ENCODE data around the gene LRRFIP2. TPM values are rescaled to one million over a fixed set of nuclear protein-coding genes. Genes with fewer than 3 reads are reported as not detected.

Gene LRRFIP2
- total RNA-seq, 4 donors from 2014 or later, result 48.9 to 64.8 (median 62.7) TPM

- Histone ChIP-seq H3K27me3 (no peaks in the 10 kb centered on the region), H3K4me1 (peaks cover 0 to 9% (median 3%) of the 10 kb centered on the region in 4 donors), H3K4me3 (no peak overlapping the region), H3K9me3 (no peaks in the 10 kb centered on the region), H3K27ac (no peak overlapping the region), H3K36me3 (peaks cover 0 to 42% (median 0%) of the 10 kb centered on the region in 3 donors)
- 91 to 95% methylated on average over 2 of the region's 2 CpGs for WGBS, 2 donors
- TF ChIP-seq EP300 (IDR thresholded peaks at IDR 0.05), result no peak
- no peak for TF ChIP-seq POLR2A (IDR thresholded peaks at IDR 0.05)
- no peak for TF ChIP-seq CTCF (IDR thresholded peaks at IDR 0.05)
- DNase-seq (ENCODE audit: low spot score in 2 of 2), result no peak
Measured at GRCh38 chr3:37093481-37093880, 80.9 kb downstream of the LRRFIP2 start.

- H3K9me3 ChIP-seq, result no peaks in the 10 kb centered on the region
- DNase-seq (ENCODE audit: low spot score in 2 of 2), result no peak
- no peak for TF ChIP-seq POLR2A (IDR thresholded peaks at IDR 0.05)
- no peak for TF ChIP-seq EP300 (IDR thresholded peaks at IDR 0.05)
- no peak for TF ChIP-seq CTCF (IDR thresholded peaks at IDR 0.05)
- WGBS, 2 donors, result 98 to 99% methylated on average over 3 of the region's 3 CpGs
- H3K36me3 ChIP-seq, result peaks cover 0 to 52% (median 0%) of the 10 kb centered on the region in 3 donors
- no peak overlapping the region for H3K27ac ChIP-seq
- H3K4me1 ChIP-seq, result peaks cover 0 to 9% (median 3%) of the 10 kb centered on the region in 4 donors
- no peak overlapping the region for H3K4me3 ChIP-seq
- H3K27me3 ChIP-seq, result no peaks in the 10 kb centered on the region
Measured at GRCh38 chr3:37092484-37092883, 81.9 kb downstream of the LRRFIP2 start.

GRCh38 chr3:37087870-37088269, 86.5 kb downstream of the LRRFIP2 start:
- 96 to 100% methylated on average over 2 of the region's 2 CpGs for WGBS, 2 donors
- no peak for TF ChIP-seq POLR2A (IDR thresholded peaks at IDR 0.05)
- Histone ChIP-seq H3K4me3 (no peak overlapping the region), H3K27ac (no peak overlapping the region), H3K27me3 (no peaks in the 10 kb centered on the region), H3K9me3 (no peaks in the 10 kb centered on the region), H3K4me1 (no peaks in the 10 kb centered on the region), H3K36me3 (peaks cover 0 to 64% (median 0%) of the 10 kb centered on the region in 3 donors)
- DNase-seq (ENCODE audit: low spot score in 2 of 2), result no peak

- Histone ChIP-seq H3K9me3 (no peaks in the 10 kb centered on the region), H3K36me3 (peaks cover 0 to 60% (median 0%) of the 10 kb centered on the region in 3 donors), H3K27ac (no peak overlapping the region), H3K4me3 (no peak overlapping the region), H3K27me3 (no peaks in the 10 kb centered on the region), H3K4me1 (no peaks in the 10 kb centered on the region)
- TF ChIP-seq CTCF (IDR thresholded peaks at IDR 0.05) (no peak), POLR2A (IDR thresholded peaks at IDR 0.05) (no peak)
- WGBS, 2 donors, result 94 to 97% methylated on average over 6 of the region's 6 CpGs
- no peak for DNase-seq (ENCODE audit: low spot score in 2 of 2)
Measured at GRCh38 chr3:37086918-37087317, 87.5 kb downstream of the LRRFIP2 start.

GRCh38 chr3:37082317-37082716, 92.1 kb downstream of the LRRFIP2 start:
- Histone ChIP-seq H3K4me3 (no peak overlapping the region), H3K36me3 (peaks cover 0 to 56% (median 0%) of the 10 kb centered on the region in 3 donors), H3K9me3 (no peaks in the 10 kb centered on the region), H3K27ac (no peak overlapping the region), H3K4me1 (no peaks in the 10 kb centered on the region), H3K27me3 (no peaks in the 10 kb centered on the region)
- no peak for DNase-seq (ENCODE audit: low spot score in 2 of 2)
- TF ChIP-seq EP300 (IDR thresholded peaks at IDR 0.05) (no peak), CTCF (IDR thresholded peaks at IDR 0.05) (no peak), POLR2A (IDR thresholded peaks at IDR 0.05) (no peak)
- WGBS, 2 donors, result 91 to 92% methylated on average over 3 of the region's 3 CpGs

- WGBS, 2 donors, result 89 to 92% methylated on average over 1 of the region's 1 CpG
- no peak overlapping the region for H3K27ac ChIP-seq
- no peak overlapping the region for H3K4me3 ChIP-seq
- TF ChIP-seq POLR2A (IDR thresholded peaks at IDR 0.05), result no peak
- TF ChIP-seq CTCF (IDR thresholded peaks at IDR 0.05), result no peak
- TF ChIP-seq EP300 (IDR thresholded peaks at IDR 0.05), result no peak
- no peaks in the 10 kb centered on the region for H3K27me3 ChIP-seq
- H3K9me3 ChIP-seq, result no peaks in the 10 kb centered on the region
- H3K36me3 ChIP-seq, result peaks cover 0 to 55% (median 0%) of the 10 kb centered on the region in 3 donors
- H3K4me1 ChIP-seq, result peaks cover 0 to 20% (median 0%) of the 10 kb centered on the region in 4 donors
- no peak for DNase-seq (ENCODE audit: low spot score in 2 of 2)
Measured at GRCh38 chr3:37075955-37076354, 98.4 kb downstream of the LRRFIP2 start.
